HEK293 (cell line): Measurements from ENCODE around the gene MLF2.
A peak's percentile ranks its signal among the peaks of the same experiment; 100 is the strongest.

ENCODE experiments used
- BCL11A ChIP-seq: fragments of 450-650 bp; formaldehyde crosslinking; IDR thresholded peaks from 2 replicates; pipeline ENCODE4 v1.5.1; 2016; ENCODE audit warnings: low read depth, missing biosample characterization, missing genetic modification characterization
- INSM2 ChIP-seq: fragments of 450-650 bp; formaldehyde crosslinking; IDR thresholded peaks from 2 replicates; pipeline ENCODE4 v1.5.1; 2016; ENCODE audit warnings: missing biosample characterization, missing genetic modification characterization
- MYNN ChIP-seq: fragments of 450-650 bp; formaldehyde crosslinking; IDR thresholded peaks from 2 replicates; pipeline ENCODE4 v1.5.1; 2016; ENCODE audit warnings: missing biosample characterization, missing genetic modification characterization, borderline replicate concordance
- OVOL3 ChIP-seq: fragments of 450-650 bp; formaldehyde crosslinking; IDR thresholded peaks from 2 replicates; pipeline ENCODE4 v1.5.1; 2016; ENCODE audit warnings: missing biosample characterization, missing genetic modification characterization
- PBX3 ChIP-seq: sonication (generic); formaldehyde crosslinking; IDR thresholded peaks from 2 replicates; pipeline ENCODE4 v1.8.1; 2022; ENCODE audit warnings: mild to moderate bottlenecking, moderate library complexity, missing genetic modification reagents
- SETDB1 ChIP-seq: IDR thresholded peaks from one replicate; pipeline ENCODE4 v1.6.1; 2017; ENCODE audit warnings: mild to moderate bottlenecking, low read length, moderate library complexity, mixed read lengths; ENCODE audit not compliant: insufficient read length
- ZBTB21 ChIP-seq: fragments of 450-650 bp; formaldehyde crosslinking; IDR thresholded peaks from 2 replicates; pipeline ENCODE4 v1.5.1; 2017; ENCODE audit warnings: missing biosample characterization, missing genetic modification characterization
- ZFHX2 ChIP-seq: fragments of 450-650 bp; formaldehyde crosslinking; conservative IDR thresholded peaks from 2 replicates; pipeline ENCODE4 v1.5.1; 2016; ENCODE audit warnings: missing biosample characterization, missing genetic modification characterization
- ZFP3 ChIP-seq: fragments of 450-650 bp; formaldehyde crosslinking; IDR thresholded peaks from 2 replicates; pipeline ENCODE4 v1.5.1; 2016; ENCODE audit warnings: low read depth, missing biosample characterization, missing genetic modification characterization
- ZIC2 ChIP-seq: fragments of 450-650 bp; formaldehyde crosslinking; IDR thresholded peaks from 2 replicates; pipeline ENCODE4 v1.5.1; 2016; ENCODE audit warnings: missing biosample characterization, missing genetic modification characterization
- ZNF132 ChIP-seq: fragments of 450-650 bp; formaldehyde crosslinking; IDR thresholded peaks from 2 replicates; pipeline ENCODE4 v1.5.1; 2017; ENCODE audit warnings: missing biosample characterization, missing genetic modification characterization, borderline replicate concordance
- ZNF133 ChIP-seq: fragments of 450-650 bp; formaldehyde crosslinking; IDR thresholded peaks from 2 replicates; pipeline ENCODE4 v1.5.1; 2016; ENCODE audit warnings: missing biosample characterization, missing genetic modification characterization
- ZNF169 ChIP-seq: fragments of 450-650 bp; formaldehyde crosslinking; IDR thresholded peaks from 2 replicates; pipeline ENCODE4 v1.5.1; 2016; ENCODE audit warnings: missing biosample characterization, missing genetic modification characterization
- ZNF248 ChIP-seq: fragments of 450-650 bp; formaldehyde crosslinking; IDR thresholded peaks from 2 replicates; pipeline ENCODE4 v1.5.1; 2017; ENCODE audit warnings: missing biosample characterization, missing genetic modification characterization
- ZNF335 ChIP-seq: fragments of 450-650 bp; formaldehyde crosslinking; conservative IDR thresholded peaks from 2 replicates; pipeline ENCODE4 v1.5.1; 2016; ENCODE audit warnings: missing biosample characterization, missing genetic modification characterization
- ZNF354C ChIP-seq: fragments of 450-650 bp; formaldehyde crosslinking; IDR thresholded peaks from 2 replicates; pipeline ENCODE4 v1.5.1; 2016; ENCODE audit warnings: missing biosample characterization, missing genetic modification characterization, low read depth, borderline replicate concordance
- ZNF416 ChIP-seq: fragments of 450-650 bp; formaldehyde crosslinking; IDR thresholded peaks from 2 replicates; pipeline ENCODE4 v1.5.1; 2016; ENCODE audit warnings: missing biosample characterization, missing genetic modification characterization
- ZNF449 ChIP-seq: fragments of 450-650 bp; formaldehyde crosslinking; IDR thresholded peaks from 2 replicates; pipeline ENCODE4 v1.5.1; 2017; ENCODE audit warnings: missing biosample characterization, mild to moderate bottlenecking, missing genetic modification characterization, moderate library complexity
- ZNF514 ChIP-seq: fragments of 450-650 bp; formaldehyde crosslinking; IDR thresholded peaks from 2 replicates; pipeline ENCODE4 v1.5.1; 2016; ENCODE audit warnings: missing biosample characterization, missing genetic modification characterization
- ZNF521 ChIP-seq: fragments of 450-650 bp; formaldehyde crosslinking; IDR thresholded peaks from 2 replicates; pipeline ENCODE4 v1.5.1; 2017; ENCODE audit warnings: missing biosample characterization, mild to moderate bottlenecking, missing genetic modification characterization
- ZNF596 ChIP-seq: fragments of 450-650 bp; IDR thresholded peaks from 2 replicates; pipeline ENCODE4 v1.5.0; 2018; ENCODE audit warnings: missing biosample characterization, mild to moderate bottlenecking, missing genetic modification characterization, moderate library complexity
- ZNF610 ChIP-seq: fragments of 450-650 bp; formaldehyde crosslinking; IDR thresholded peaks from 2 replicates; pipeline ENCODE4 v1.5.1; 2016; ENCODE audit warnings: missing biosample characterization, missing genetic modification characterization, borderline replicate concordance
- ZNF624 ChIP-seq: fragments of 450-650 bp; formaldehyde crosslinking; IDR thresholded peaks from 2 replicates; pipeline ENCODE4 v1.5.1; 2017; ENCODE audit warnings: missing biosample characterization, missing genetic modification characterization
- ZNF792 ChIP-seq: fragments of 450-650 bp; formaldehyde crosslinking; IDR thresholded peaks from 2 replicates; pipeline ENCODE4 v1.5.1; 2016; ENCODE audit warnings: missing biosample characterization, missing genetic modification characterization
- ZNF843 ChIP-seq: fragments of 450-650 bp; formaldehyde crosslinking; IDR thresholded peaks from 2 replicates; pipeline ENCODE4 v1.5.1; 2016; ENCODE audit warnings: missing biosample characterization, missing genetic modification characterization
- TF ChIP-seq, protein P1 (sequence below): fragments of 450-650 bp; formaldehyde crosslinking; IDR thresholded peaks from 2 replicates; pipeline ENCODE4 v1.5.1; 2016; ENCODE audit warnings: missing biosample characterization, missing genetic modification characterization
- TF ChIP-seq, protein P2 (sequence below): fragments of 450-650 bp; formaldehyde crosslinking; IDR thresholded peaks from 2 replicates; pipeline ENCODE4 v1.5.1; 2016; ENCODE audit warnings: missing biosample characterization, missing genetic modification characterization
- TF ChIP-seq, protein P3 (sequence below): fragments of 450-650 bp; formaldehyde crosslinking; IDR thresholded peaks from 2 replicates; pipeline ENCODE4 v1.5.1; 2016; ENCODE audit warnings: missing biosample characterization, missing genetic modification characterization

Gene MLF2

DNA sequence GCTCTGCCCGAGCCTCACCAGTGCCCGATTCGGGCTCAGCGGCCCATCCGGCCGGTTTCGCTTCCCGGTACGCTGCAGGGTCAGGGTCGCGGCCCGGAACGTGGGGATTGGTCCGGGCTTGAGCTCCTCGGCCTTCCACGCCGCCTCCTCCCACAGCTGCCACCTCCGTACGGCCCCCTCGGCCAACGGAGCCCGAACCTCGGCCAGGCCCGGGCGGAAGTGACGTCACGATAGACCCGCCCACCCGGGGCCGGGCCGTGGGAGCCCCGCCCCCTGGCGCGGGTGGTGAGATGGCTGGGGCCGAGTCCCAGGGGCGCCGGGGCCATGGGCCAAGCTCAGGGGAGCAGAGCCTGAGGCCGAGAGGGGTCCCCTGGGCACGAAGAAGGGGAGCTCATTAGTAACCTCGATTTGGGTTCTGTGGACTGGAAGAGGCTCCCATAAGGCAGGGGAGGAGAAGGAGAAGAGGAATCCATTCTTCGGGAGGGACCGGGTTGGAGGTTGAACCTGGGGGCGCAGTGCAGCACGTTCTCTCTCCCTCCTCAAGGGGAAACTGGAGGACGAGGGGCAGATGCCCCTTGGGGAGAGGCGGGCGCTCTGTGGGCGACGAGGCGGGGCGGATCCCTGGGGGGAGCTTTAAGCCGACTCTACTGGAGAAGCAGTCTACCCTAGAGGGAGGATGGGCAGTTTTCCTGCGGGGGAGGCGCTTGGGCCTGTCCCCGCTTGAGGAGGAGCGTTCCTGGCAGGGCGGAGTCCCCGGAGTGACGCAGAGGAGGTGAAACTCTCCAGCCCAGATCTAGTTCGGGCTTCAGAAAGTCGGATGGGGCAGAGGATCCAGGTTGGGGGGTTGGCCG lies at the start of gene MLF2 (continued):
- TF ChIP-seq, protein P1, sequence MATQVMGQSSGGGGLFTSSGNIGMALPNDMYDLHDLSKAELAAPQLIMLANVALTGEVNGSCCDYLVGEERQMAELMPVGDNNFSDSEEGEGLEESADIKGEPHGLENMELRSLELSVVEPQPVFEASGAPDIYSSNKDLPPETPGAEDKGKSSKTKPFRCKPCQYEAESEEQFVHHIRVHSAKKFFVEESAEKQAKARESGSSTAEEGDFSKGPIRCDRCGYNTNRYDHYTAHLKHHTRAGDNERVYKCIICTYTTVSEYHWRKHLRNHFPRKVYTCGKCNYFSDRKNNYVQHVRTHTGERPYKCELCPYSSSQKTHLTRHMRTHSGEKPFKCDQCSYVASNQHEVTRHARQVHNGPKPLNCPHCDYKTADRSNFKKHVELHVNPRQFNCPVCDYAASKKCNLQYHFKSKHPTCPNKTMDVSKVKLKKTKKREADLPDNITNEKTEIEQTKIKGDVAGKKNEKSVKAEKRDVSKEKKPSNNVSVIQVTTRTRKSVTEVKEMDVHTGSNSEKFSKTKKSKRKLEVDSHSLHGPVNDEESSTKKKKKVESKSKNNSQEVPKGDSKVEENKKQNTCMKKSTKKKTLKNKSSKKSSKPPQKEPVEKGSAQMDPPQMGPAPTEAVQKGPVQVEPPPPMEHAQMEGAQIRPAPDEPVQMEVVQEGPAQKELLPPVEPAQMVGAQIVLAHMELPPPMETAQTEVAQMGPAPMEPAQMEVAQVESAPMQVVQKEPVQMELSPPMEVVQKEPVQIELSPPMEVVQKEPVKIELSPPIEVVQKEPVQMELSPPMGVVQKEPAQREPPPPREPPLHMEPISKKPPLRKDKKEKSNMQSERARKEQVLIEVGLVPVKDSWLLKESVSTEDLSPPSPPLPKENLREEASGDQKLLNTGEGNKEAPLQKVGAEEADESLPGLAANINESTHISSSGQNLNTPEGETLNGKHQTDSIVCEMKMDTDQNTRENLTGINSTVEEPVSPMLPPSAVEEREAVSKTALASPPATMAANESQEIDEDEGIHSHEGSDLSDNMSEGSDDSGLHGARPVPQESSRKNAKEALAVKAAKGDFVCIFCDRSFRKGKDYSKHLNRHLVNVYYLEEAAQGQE (tag by site-specific recombination), result no peak
- TF ChIP-seq ZNF596 (0 out of 2 replicates have a peak, but pooled peaks have one; percentile 21), ZNF354C (no peak), ZNF449 (peak; percentile 80), ZNF624 (tag by site-specific recombination) (no peak), ZNF132 (tag by site-specific recombination) (no peak), ZNF248 (tag by site-specific recombination) (no peak), PBX3 (CRISPR knock-in tag) (0 out of 2 replicates have a peak, but pooled peaks have one; percentile 76), ZNF843 (tag by site-specific recombination) (0 out of 2 replicates have a peak, but pooled peaks have one; percentile 56), ZNF416 (tag by site-specific recombination) (no peak), ZNF610 (peak; percentile 74; the same call in 1 of the 2 replicates), INSM2 (tag by site-specific recombination) (peak; percentile 38; the same call in 1 of the 2 replicates), SETDB1 (no peak), MYNN (tag by site-specific recombination) (no peak), BCL11A (0 out of 2 replicates have a peak, but pooled peaks have one; percentile 20), OVOL3 (0 out of 2 replicates have a peak, but pooled peaks have one; percentile 43), ZFP3 (no peak), ZBTB21 (tag by site-specific recombination) (peak; percentile 78), ZNF792 (tag by site-specific recombination) (no peak), ZNF169 (tag by site-specific recombination) (no peak), ZNF133 (tag by site-specific recombination) (no peak), ZFHX2 (tag by site-specific recombination) (peak; percentile 91), ZNF521 (tag by site-specific recombination) (no peak), ZIC2 (tag by site-specific recombination) (peak; percentile 90), ZNF514 (tag by site-specific recombination) (no peak), ZNF335 (tag by site-specific recombination) (peak; percentile 93)
- TF ChIP-seq, protein P2, sequence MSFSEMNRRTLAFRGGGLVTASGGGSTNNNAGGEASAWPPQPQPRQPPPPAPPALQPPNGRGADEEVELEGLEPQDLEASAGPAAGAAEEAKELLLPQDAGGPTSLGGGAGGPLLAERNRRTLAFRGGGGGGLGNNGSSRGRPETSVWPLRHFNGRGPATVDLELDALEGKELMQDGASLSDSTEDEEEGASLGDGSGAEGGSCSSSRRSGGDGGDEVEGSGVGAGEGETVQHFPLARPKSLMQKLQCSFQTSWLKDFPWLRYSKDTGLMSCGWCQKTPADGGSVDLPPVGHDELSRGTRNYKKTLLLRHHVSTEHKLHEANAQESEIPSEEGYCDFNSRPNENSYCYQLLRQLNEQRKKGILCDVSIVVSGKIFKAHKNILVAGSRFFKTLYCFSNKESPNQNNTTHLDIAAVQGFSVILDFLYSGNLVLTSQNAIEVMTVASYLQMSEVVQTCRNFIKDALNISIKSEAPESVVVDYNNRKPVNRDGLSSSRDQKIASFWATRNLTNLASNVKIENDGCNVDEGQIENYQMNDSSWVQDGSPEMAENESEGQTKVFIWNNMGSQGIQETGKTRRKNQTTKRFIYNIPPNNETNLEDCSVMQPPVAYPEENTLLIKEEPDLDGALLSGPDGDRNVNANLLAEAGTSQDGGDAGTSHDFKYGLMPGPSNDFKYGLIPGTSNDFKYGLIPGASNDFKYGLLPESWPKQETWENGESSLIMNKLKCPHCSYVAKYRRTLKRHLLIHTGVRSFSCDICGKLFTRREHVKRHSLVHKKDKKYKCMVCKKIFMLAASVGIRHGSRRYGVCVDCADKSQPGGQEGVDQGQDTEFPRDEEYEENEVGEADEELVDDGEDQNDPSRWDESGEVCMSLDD, result peak; percentile 99
- TF ChIP-seq, protein P3, sequence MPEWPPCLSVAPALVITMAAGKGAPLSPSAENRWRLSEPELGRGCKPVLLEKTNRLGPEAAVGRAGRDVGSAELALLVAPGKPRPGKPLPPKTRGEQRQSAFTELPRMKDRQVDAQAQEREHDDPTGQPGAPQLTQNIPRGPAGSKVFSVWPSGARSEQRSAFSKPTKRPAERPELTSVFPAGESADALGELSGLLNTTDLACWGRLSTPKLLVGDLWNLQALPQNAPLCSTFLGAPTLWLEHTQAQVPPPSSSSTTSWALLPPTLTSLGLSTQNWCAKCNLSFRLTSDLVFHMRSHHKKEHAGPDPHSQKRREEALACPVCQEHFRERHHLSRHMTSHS (tag by site-specific recombination), result no peak
